GM12878 (cell line): ENCODE results near the gene BCOR. TPM values are rescaled to one million over a fixed set of nuclear protein-coding genes. Genes with fewer than 3 reads are reported as not detected.

Source experiments
- ATAC-seq: fragments of 200-7000 bp; cut with Tn5 transposase; 3 replicates; pipeline ENCODE4 v1.9.1; 2020; ENCODE audit warnings: mild to moderate bottlenecking, moderate library complexity
- BruUV-seq: library from RNA; stranded (reverse); fragments of 400-500 nt; replicated peaks from 2 replicates; lab custom pipeline; 2021; lab: Mats Ljungman, UMichigan
- CTCF ChIA-PET: fragments of 300-600 bp; sonication (Branson Sonifier 250); formaldehyde crosslinking; extraction: SDS; loops from one replicate; lab custom pipeline; 2021; ENCODE audit warnings: inconsistent platforms; lab: Yijun Ruan, JAX
- POLR2A ChIA-PET: fragments of 350-600 bp; formaldehyde crosslinking; extraction: SDS; loops from one replicate; lab custom pipeline; 2021; ENCODE audit warnings: inconsistent platforms; lab: Charles Lee
- RAD21 ChIA-PET: fragments of 300-600 bp; sonication (Branson Sonifier 250); formaldehyde crosslinking; loops from one replicate; lab custom pipeline; 2023; ENCODE audit warnings: antibody characterized with exemption; ENCODE audit not compliant: unreplicated experiment; lab: Charles Lee
- SMC1A ChIA-PET: fragments of 300-600 bp; sonication (Branson Sonifier 250); formaldehyde crosslinking; loops from one replicate; lab custom pipeline; 2023; ENCODE audit not compliant: unreplicated experiment, uncharacterized antibody; lab: Charles Lee
- DNase-seq: peaks from one replicate; pipeline ENCODE4 v3.0.0-alpha.2; 2011; ENCODE audit warnings: low read depth, low spot score
- FAIRE-seq: peaks from 3 replicates; lab custom pipeline; 2011; peaks lifted over from hg19 to GRCh38; lab: Jason Lieb, UNC
- H2AFZ ChIP-seq: 2 replicates; pipeline ENCODE4 v1.6.0; 2011; ENCODE audit warnings: low read depth, low read length, control low read depth; ENCODE audit not compliant: control insufficient read depth
- H3K27ac ChIP-seq: 2 replicates; pipeline ENCODE4 v1.5.1; 2011; ENCODE audit warnings: control low read depth; ENCODE audit not compliant: control insufficient read depth, insufficient read depth
- H3K27me3 ChIP-seq, 2 experiments: replicated peaks in 1 of 2; 2 replicates each; pipeline versions ENCODE4 v1.6.0 to v1.6.1; 2011; ENCODE audit warnings: low read length in 1 of 2; ENCODE audit not compliant: control insufficient read depth in 2 of 2, insufficient read depth in 2 of 2
- H3K36me3 ChIP-seq, 2 experiments: 2 replicates each; pipeline ENCODE4 v1.5.1; 2011; ENCODE audit warnings: low read length in 1 of 2; ENCODE audit not compliant: control insufficient read depth in 2 of 2, insufficient read depth in 2 of 2
- H3K4me1 ChIP-seq: 2 replicates; pipeline ENCODE4 v1.6.1; 2011; ENCODE audit warnings: mild to moderate bottlenecking, low read length, moderate library complexity, mixed read lengths; ENCODE audit not compliant: control insufficient read depth, insufficient read depth
- H3K4me2 ChIP-seq: 2 replicates; pipeline ENCODE4 v1.6.0; 2011; ENCODE audit warnings: control low read depth; ENCODE audit not compliant: control insufficient read depth, insufficient read depth
- H3K4me3 ChIP-seq: fragments of 200-600 bp; sonication (generic); 2 replicates; pipeline ENCODE4 v1.5.1; 2016
- H3K79me2 ChIP-seq: 2 replicates; pipeline ENCODE4 v1.6.0; 2011; ENCODE audit warnings: low read length; ENCODE audit not compliant: control insufficient read depth, insufficient read depth
- H3K9ac ChIP-seq: 2 replicates; pipeline ENCODE4 v1.8.0; 2011; ENCODE audit warnings: low read length, control low read depth, mixed read lengths; ENCODE audit not compliant: control insufficient read depth, insufficient read depth
- H3K9me3 ChIP-seq: replicated peaks from 3 replicates; pipeline ENCODE4 v1.5.1; 2011; ENCODE audit warnings: mild to moderate bottlenecking, low read length; ENCODE audit not compliant: control insufficient read depth, insufficient read depth
- H4K20me1 ChIP-seq: 2 replicates; pipeline ENCODE4 v1.6.0; 2011; ENCODE audit not compliant: control insufficient read depth, insufficient read depth
- CBX3 ChIP-seq: fragments of 200-600 bp; sonication (generic); IDR thresholded peaks from 2 replicates; pipeline ENCODE4 v1.6.1; 2016; ENCODE audit warnings: low read depth, borderline replicate concordance
- PML ChIP-seq: IDR thresholded peaks from 2 replicates; pipeline ENCODE4 v1.6.1; 2012; ENCODE audit warnings: low read length, inconsistent platforms
- POLR2AphosphoS5 ChIP-seq: IDR thresholded peaks from 2 replicates; pipeline ENCODE4 v1.6.1; 2011; ENCODE audit warnings: mild to moderate bottlenecking, low read length, inconsistent platforms
- WGBS: methylation state at CpG from one replicate; pipeline ENCODE4 v1.1.6; 2016; ENCODE audit warnings: low lambda C conversion rate; ENCODE audit not compliant: insufficient replicate concordance, insufficient coverage; ENCODE audit errors: missing lambda C conversion rate; 5-methylcytosine and 5-hydroxymethylcytosine counted together
- in situ Hi-C: fragments of 300-500 bp; cut with MboI; formaldehyde crosslinking; loops from 9 replicates; pipeline ENCODE4 v1.14.3; 2018; ENCODE audit warnings: mixed read lengths
- intact Hi-C: fragments of 100-400 bp; cut with micrococcal nuclease; formaldehyde crosslinking; loops from one replicate; pipeline ENCODE4 v1.14.2; 2022; ENCODE audit not compliant: unreplicated experiment
- polyA plus RNA-seq, 11 experiments: library from polyadenylated mRNA; depleted of rRNA in 4 of 11; unstranded in 6 of 11; stranded (reverse) in 5 of 11; fragments of >200 nt; fragmentation: Nextera tagmentation in 4 of 11; fragmentation: Illumina TruSeq in 1 of 11; extraction: Ambion mirVana in 4 of 11; extraction: Trizol in 1 of 11; gene quantifications; 1 replicate in 1 of 11; 2 replicates in 10 of 11; pipeline versions ENCODE4 v1.2.1 to v1.2.3, GENCODE V29; 2011 to 2016; ENCODE audit warnings: inconsistent platforms in 2 of 11, missing spikeins in 2 of 11, low read depth in 1 of 11
- total RNA-seq, 4 experiments: library from RNA; depleted of rRNA in 3 of 4; stranded (reverse); fragments of >200 nt in 3 of 4; fragmentation: Illumina TruSeq in 1 of 4; extraction: Trizol in 1 of 4; gene quantifications; 2 replicates each; pipeline versions ENCODE4 v1.2.1 to v1.2.3, GENCODE V29; 2013 to 2021
- TF ChIP-seq, protein P1 (sequence below): fragments of 450-650 bp; IDR thresholded peaks from 2 replicates; pipeline ENCODE4 v1.6.1; 2017; ENCODE audit warnings: mild to moderate bottlenecking, moderate library complexity
- TF ChIP-seq, protein P2 (sequence below): IDR thresholded peaks from 2 replicates; pipeline ENCODE4 v1.6.1; 2012; ENCODE audit warnings: low read depth, low read length, improper control_type of control experiment

BCOR gene
- total and polyA plus RNA-seq, 10 of the 15 experiments (the other 5 are each of a cell fraction or from before 2014, with no cell fraction given), result 5.1 to 16.4 (median 10.1) TPM

DNA sequence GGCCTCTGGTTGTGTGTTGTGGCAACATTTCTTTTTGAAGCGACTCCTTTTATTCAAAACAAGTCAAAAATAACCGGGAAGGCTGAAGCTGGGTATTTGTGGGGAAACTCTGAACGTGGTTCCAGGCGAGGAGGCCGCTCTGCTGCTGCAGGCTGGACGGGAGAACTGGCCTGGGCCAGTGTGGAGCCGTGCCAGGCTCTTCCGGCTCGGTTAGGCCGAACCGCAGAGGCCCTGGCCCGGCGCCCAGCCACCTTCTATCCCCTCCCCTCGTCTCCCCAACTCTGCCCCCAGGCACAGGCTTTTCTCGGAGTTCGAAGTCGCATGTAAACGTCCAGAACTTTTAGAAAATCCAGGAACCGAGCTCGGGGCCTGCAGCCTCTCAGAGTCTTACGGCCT lies 2.4 kb upstream of the BCOR start (continued):
- TF ChIP-seq, protein P1, sequence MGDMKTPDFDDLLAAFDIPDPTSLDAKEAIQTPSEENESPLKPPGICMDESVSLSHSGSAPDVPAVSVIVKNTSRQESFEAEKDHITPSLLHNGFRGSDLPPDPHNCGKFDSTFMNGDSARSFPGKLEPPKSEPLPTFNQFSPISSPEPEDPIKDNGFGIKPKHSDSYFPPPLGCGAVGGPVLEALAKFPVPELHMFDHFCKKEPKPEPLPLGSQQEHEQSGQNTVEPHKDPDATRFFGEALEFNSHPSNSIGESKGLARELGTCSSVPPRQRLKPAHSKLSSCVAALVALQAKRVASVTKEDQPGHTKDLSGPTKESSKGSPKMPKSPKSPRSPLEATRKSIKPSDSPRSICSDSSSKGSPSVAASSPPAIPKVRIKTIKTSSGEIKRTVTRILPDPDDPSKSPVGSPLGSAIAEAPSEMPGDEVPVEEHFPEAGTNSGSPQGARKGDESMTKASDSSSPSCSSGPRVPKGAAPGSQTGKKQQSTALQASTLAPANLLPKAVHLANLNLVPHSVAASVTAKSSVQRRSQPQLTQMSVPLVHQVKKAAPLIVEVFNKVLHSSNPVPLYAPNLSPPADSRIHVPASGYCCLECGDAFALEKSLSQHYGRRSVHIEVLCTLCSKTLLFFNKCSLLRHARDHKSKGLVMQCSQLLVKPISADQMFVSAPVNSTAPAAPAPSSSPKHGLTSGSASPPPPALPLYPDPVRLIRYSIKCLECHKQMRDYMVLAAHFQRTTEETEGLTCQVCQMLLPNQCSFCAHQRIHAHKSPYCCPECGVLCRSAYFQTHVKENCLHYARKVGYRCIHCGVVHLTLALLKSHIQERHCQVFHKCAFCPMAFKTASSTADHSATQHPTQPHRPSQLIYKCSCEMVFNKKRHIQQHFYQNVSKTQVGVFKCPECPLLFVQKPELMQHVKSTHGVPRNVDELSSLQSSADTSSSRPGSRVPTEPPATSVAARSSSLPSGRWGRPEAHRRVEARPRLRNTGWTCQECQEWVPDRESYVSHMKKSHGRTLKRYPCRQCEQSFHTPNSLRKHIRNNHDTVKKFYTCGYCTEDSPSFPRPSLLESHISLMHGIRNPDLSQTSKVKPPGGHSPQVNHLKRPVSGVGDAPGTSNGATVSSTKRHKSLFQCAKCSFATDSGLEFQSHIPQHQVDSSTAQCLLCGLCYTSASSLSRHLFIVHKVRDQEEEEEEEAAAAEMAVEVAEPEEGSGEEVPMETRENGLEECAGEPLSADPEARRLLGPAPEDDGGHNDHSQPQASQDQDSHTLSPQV, result no peak
- TF ChIP-seq POLR2AphosphoS5, result no peak

DNA sequence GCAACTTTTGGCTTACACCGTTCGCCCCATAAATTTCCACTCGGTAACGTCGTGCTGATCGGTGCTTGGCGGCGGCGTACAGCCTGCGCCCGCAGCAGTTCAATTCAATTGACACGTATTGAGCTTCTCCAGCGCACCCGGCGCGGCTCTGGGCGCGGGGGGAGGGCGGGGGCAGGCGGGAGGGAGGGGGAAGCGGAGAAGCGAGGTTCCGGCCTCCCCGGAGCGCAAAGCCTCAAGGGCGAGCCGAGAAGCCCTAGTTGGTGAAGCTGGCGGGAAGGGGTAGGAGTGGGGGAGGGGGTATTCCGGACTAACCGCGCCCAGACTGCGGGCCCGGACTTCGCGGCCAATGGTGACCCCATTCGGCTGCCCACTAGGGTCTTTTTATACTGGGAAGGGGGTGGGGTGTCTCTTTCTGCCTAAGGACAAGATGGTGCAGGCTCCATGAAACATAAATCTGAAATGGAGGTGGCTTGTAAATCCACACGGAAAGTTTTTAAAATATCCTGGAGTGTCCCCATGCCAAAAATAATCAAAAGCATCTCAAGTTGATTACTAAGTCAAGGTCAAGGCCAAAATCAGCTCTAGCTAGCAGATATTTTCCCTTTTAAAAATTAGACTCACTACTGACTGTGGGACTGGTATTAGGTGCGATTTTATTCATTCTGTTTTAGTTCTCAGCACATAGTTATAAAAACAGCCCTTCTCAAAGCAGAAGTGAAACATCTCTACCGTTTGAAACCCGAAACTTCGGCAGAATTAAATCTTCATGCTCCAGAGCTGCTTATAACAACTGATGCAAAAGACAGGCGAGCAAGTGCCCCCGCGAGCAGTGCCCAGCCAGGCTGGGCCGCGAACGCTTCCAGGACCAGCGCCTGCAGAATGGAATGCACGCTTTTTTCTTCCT lies 1.5 kb upstream of the BCOR start:
- BruUV-seq, result no TSS peak
- Histone ChIP-seq H3K9me3 (no peaks in the 10 kb centered on the region; the same call in 2 of the 3 replicates), H3K4me2 (peak overlapping the region; percentile 83), H3K27me3 (no peaks in the 10 kb centered on the region), H3K36me3 (no peaks in the 10 kb centered on the region), H3K4me3 (peak overlapping the region; percentile 55), H3K27ac (peak overlapping the region; percentile 74), H3K79me2 (peaks cover 19% of the 10 kb centered on the region), H2AFZ (no peak overlapping the region), H3K9ac (peak overlapping the region; percentile 57), H3K4me1 (peaks cover 4% of the 10 kb centered on the region; the same call in 1 of the 2 replicates), H4K20me1 (no peaks in the 10 kb centered on the region)
- ATAC-seq (peak; percentile 54), FAIRE-seq (peak; percentile 90), DNase-seq (peak; percentile 66)
- CTCF ChIA-PET, result interaction anchor here (1.0 kb wide), 1 partner anchor 245 kb away, joined by 3 read pairs; no protein-coding TSS in a partner anchor
- in situ Hi-C loops, result no loop called here
- 7% methylated on average over 24 of the region's 49 CpGs for WGBS
- POLR2A ChIA-PET, result interaction anchor here (0.7 kb wide), 1 partner anchor 86 kb away, joined by 4 read pairs; no protein-coding TSS in a partner anchor
- SMC1A ChIA-PET, result interaction anchor here (0.7 to 1.1 kb wide), 3 partner anchors 18 to 245 kb away, joined by 3 to 4 read pairs (median 3); no protein-coding TSS in a partner anchor
- RAD21 ChIA-PET, result interaction anchor here (0.6 to 4.0 kb wide), 8 partner anchors 54 to 695 kb away, joined by 3 to 20 read pairs (median 5); no protein-coding TSS in a partner anchor
- intact Hi-C loops, result loop anchor here (2.0 to 10.0 kb wide), 7 partner anchors 53 to 375 kb away; no protein-coding TSS in a partner anchor
- TF ChIP-seq, protein P2, sequence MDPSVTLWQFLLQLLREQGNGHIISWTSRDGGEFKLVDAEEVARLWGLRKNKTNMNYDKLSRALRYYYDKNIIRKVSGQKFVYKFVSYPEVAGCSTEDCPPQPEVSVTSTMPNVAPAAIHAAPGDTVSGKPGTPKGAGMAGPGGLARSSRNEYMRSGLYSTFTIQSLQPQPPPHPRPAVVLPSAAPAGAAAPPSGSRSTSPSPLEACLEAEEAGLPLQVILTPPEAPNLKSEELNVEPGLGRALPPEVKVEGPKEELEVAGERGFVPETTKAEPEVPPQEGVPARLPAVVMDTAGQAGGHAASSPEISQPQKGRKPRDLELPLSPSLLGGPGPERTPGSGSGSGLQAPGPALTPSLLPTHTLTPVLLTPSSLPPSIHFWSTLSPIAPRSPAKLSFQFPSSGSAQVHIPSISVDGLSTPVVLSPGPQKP, result 0 out of 2 replicates have a peak, but pooled peaks have one; percentile 33
- TF ChIP-seq PML (no peak), CBX3 (no peak)
- TF ChIP-seq, protein P1, result no peak
